A673 (cell line): ENCODE results near the gene CUL4A. TPM values are rescaled to one million over a fixed set of nuclear protein-coding genes. Genes with fewer than 3 reads are reported as not detected.

Source experiments
- BruUV-seq: library from RNA; stranded (reverse); fragments of 400-500 nt; replicated peaks from 2 replicates; lab custom pipeline; 2021; lab: Mats Ljungman, UMichigan
- CTCF ChIA-PET: fragments of 300-600 bp; sonication (Branson Sonifier 250); formaldehyde crosslinking; loops from one replicate; lab custom pipeline; 2022; ENCODE audit warnings: antibody characterized with exemption; lab: Charles Lee
- POLR2A ChIA-PET: fragments of 300-600 bp; sonication (Branson Sonifier 250); formaldehyde crosslinking; loops from one replicate; lab custom pipeline; 2022; ENCODE audit warnings: antibody characterized with exemption; ENCODE audit not compliant: low non-redundant PET; lab: Charles Lee
- DNase-seq: peaks from one replicate; pipeline ENCODE4 v3.0.0-alpha.2; 2015; ENCODE audit warnings: low spot score
- H3K27ac ChIP-seq: fragments of 200-600 bp; sonication (generic); 2 replicates; pipeline ENCODE4 v1.5.1; 2016; ENCODE audit warnings: mixed run types, low read depth, mild to moderate bottlenecking, mixed read lengths, antibody characterized with exemption, low read length; ENCODE audit not compliant: poor library complexity, severe bottlenecking
- H3K27me3 ChIP-seq: fragments of 200-600 bp; sonication (generic); replicated peaks from 2 replicates; pipeline ENCODE4 v1.6.1; 2017; ENCODE audit warnings: mixed run types, low read depth, mild to moderate bottlenecking, mixed read lengths, antibody characterized with exemption, low read length; ENCODE audit not compliant: insufficient read depth, poor library complexity
- H3K36me3 ChIP-seq: fragments of 200-600 bp; sonication (generic); 2 replicates; pipeline ENCODE4 v1.6.1; 2016; ENCODE audit warnings: mixed run types, mild to moderate bottlenecking, mixed read lengths, antibody characterized with exemption, low read length; ENCODE audit not compliant: insufficient read depth, poor library complexity, severe bottlenecking
- H3K4me1 ChIP-seq: fragments of 200-600 bp; sonication (generic); 2 replicates; pipeline ENCODE4 v1.6.1; 2017; ENCODE audit warnings: mixed run types, mild to moderate bottlenecking, mixed read lengths, antibody characterized with exemption, low read length; ENCODE audit not compliant: insufficient read depth, poor library complexity, severe bottlenecking
- H3K4me3 ChIP-seq: fragments of 200-600 bp; sonication (generic); 2 replicates; pipeline ENCODE4 v1.5.1; 2016; ENCODE audit warnings: low read depth, mixed run types, mild to moderate bottlenecking, mixed read lengths, low read length; ENCODE audit not compliant: poor library complexity, severe bottlenecking
- H3K9me3 ChIP-seq: fragments of 200-600 bp; sonication (generic); 2 replicates; pipeline ENCODE4 v1.6.1; 2016; ENCODE audit warnings: mixed run types, low read depth, mild to moderate bottlenecking, mixed read lengths, antibody characterized with exemption, low read length; ENCODE audit not compliant: poor library complexity, severe bottlenecking
- EZH2 ChIP-seq: fragments of 200-600 bp; sonication (generic); IDR thresholded peaks from 2 replicates; pipeline ENCODE4 v1.6.1; 2017; ENCODE audit warnings: borderline replicate concordance, low read depth, mild to moderate bottlenecking, mixed read lengths, antibody characterized with exemption, low read length; ENCODE audit not compliant: poor library complexity, severe bottlenecking
- intact Hi-C: fragments of 100-400 bp; cut with micrococcal nuclease; formaldehyde crosslinking; loops from one replicate; pipeline ENCODE4 v1.10.0; 2022; ENCODE audit not compliant: unreplicated experiment
- total RNA-seq: library from RNA; stranded (reverse); gene quantifications from 2 replicates; pipeline ENCODE4 v1.2.3, GENCODE V29; 2021
- TF ChIP-seq, protein P1 (sequence below): fragments of 300-800, 200-600 bp; sonication (generic); conservative IDR thresholded peaks from 2 replicates; pipeline ENCODE4 v1.5.1; 2017; ENCODE audit warnings: low read depth, mild to moderate bottlenecking, antibody characterized with exemption, low read length, moderate library complexity, mixed read lengths

CUL4A gene
- total RNA-seq, 1 experiment from 2014 or later: 87.5 TPM

DNA sequence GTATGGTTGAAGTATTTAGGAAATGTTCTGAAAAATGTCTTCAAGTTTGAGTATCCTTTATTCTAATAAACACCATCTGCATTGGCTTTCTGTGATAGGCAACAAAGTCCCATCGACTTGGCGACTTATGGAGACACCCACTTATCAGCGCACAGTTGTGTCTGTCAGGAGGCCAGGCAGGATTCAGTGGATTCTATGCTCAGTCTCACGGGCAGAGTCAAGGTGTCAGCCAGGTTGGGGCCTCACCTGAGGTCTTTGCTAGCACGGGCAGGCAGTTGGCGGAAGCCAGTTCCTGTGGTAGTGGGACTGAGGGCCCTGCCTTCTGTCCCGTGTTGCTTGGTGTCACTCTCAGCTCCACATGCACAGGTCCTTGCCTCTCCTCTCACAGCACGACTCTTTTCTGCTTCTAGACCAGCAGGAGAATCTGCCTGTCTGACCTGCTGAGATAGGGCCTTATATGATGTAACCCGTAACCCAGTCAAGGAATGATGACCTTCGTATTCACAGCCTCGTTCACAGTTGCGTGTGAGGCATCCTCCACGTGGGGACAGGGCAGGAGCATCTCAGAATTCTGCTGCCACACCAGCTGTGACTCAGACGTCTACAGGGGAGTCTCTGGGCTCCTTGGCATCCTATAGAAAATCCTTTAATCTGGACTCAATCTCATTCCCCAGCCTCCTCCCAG is 10.0 kb downstream of the CUL4A start:
- no peaks in the 10 kb centered on the region for H3K27me3 ChIP-seq
- no TSS peak for BruUV-seq

DNA sequence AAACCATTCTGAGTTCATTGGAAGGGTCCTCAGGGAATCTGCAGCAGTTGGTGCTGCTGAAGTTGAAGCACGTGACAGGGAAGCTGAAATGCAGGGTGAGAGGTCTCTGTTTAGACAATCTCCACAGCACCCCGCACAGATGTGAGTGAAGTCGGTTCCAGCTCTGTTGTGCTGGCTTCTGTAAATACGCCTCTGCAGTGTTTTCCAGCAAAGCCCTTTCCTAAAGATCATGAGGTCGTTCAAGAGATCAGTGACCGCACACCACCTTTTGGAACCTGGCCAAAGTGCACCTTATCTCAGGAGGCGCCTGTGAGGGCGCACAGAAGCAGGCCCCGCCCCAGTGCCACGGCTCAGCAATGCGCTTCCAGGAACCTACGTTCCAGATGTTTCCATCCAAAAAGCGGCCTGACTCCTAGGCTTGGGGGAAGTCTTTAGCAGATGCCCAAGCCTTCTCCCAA is 10.8 kb downstream of the CUL4A start:
- Histone ChIP-seq H3K4me3 (no peak overlapping the region), H3K36me3 (peaks cover 23% of the 10 kb centered on the region), H3K27me3 (no peaks in the 10 kb centered on the region), H3K9me3 (no peaks in the 10 kb centered on the region), H3K4me1 (peaks cover 23% of the 10 kb centered on the region), H3K27ac (no peak overlapping the region)
- intact Hi-C loops: no loop called here
- ChIA-PET POLR2A (no interaction called here), CTCF (no interaction called here)
- TF ChIP-seq EZH2: no peak
- TF ChIP-seq, protein P1, sequence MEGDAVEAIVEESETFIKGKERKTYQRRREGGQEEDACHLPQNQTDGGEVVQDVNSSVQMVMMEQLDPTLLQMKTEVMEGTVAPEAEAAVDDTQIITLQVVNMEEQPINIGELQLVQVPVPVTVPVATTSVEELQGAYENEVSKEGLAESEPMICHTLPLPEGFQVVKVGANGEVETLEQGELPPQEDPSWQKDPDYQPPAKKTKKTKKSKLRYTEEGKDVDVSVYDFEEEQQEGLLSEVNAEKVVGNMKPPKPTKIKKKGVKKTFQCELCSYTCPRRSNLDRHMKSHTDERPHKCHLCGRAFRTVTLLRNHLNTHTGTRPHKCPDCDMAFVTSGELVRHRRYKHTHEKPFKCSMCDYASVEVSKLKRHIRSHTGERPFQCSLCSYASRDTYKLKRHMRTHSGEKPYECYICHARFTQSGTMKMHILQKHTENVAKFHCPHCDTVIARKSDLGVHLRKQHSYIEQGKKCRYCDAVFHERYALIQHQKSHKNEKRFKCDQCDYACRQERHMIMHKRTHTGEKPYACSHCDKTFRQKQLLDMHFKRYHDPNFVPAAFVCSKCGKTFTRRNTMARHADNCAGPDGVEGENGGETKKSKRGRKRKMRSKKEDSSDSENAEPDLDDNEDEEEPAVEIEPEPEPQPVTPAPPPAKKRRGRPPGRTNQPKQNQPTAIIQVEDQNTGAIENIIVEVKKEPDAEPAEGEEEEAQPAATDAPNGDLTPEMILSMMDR: no peak
- BruUV-seq: no TSS peak
- no peak for DNase-seq

More for the DNA sequence above, 10.0 kb downstream of the CUL4A start:
- H3K27ac ChIP-seq: no peak overlapping the region
- intact Hi-C loops: no loop called here
- peaks cover 23% of the 10 kb centered on the region for H3K4me1 ChIP-seq
- ChIA-PET POLR2A (no interaction called here), CTCF (no interaction called here)
- TF ChIP-seq, protein P1: no peak
- TF ChIP-seq EZH2: no peak
- no peaks in the 10 kb centered on the region for H3K9me3 ChIP-seq
- H3K4me3 ChIP-seq: no peak overlapping the region
- no peak for DNase-seq
- peaks cover 18% of the 10 kb centered on the region for H3K36me3 ChIP-seq

DNA sequence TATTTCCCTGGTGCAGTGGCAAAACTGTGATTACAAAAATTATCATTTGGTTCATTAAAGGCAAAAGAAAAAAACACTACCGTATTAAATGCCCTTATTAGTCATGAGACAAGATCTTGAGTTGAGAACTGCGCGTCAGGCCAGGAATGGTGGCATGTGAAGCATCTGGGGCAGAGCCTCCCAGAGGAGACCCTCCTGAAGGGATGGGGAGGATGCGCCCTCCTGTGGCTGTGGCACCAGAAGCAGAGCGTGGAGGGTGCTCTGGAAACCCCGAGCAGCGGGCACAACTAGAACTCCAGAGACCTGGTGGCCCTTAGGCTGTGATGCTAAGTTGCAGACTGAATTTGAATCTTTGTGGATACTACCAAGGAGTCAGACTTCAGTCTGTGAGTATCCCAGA is 11.5 kb downstream of the CUL4A start:
- Histone ChIP-seq H3K36me3 (peaks cover 30% of the 10 kb centered on the region), H3K9me3 (no peaks in the 10 kb centered on the region), H3K4me1 (peaks cover 16% of the 10 kb centered on the region), H3K4me3 (no peak overlapping the region), H3K27me3 (no peaks in the 10 kb centered on the region), H3K27ac (no peak overlapping the region)
- POLR2A ChIA-PET: no interaction called here
- intact Hi-C loops: no loop called here
- no peak for TF ChIP-seq EZH2
- TF ChIP-seq, protein P1: peak; percentile 47
- CTCF ChIA-PET: no interaction called here
- DNase-seq: no peak
- BruUV-seq: no TSS peak
